HEK293 (cell line): ENCODE measurements around the gene RNF222.
A peak's percentile ranks its signal among the peaks of the same experiment; 100 is the strongest.
"Not testable (repeated sequence)": the region's sequence is repeated elsewhere in the genome, so short reads cannot be mapped to it uniquely, and the experiment has no call there.

Experiments used
- CTCF ChIA-PET: fragments of 350-600 bp; formaldehyde crosslinking; extraction: SDS; loops from one replicate; lab custom pipeline; 2021; ENCODE audit warnings: antibody characterized with exemption; lab: Yijun Ruan, JAX
- POLR2A ChIA-PET: fragments of 300-600 bp; formaldehyde crosslinking; extraction: SDS; loops from one replicate; lab custom pipeline; 2020; ENCODE audit warnings: antibody characterized with exemption, inconsistent platforms; lab: Yijun Ruan, JAX
- H3K27ac ChIP-seq: fragments of 200-500 bp; sonication (Bioruptor generic); 2 replicates; pipeline ENCODE4 v1.5.1; 2014; ENCODE audit warnings: low read depth, low read length, control low read depth, inconsistent platforms; ENCODE audit errors: extremely low read depth
- H3K36me3 ChIP-seq, 2 experiments: fragments of 200-500 bp in 1 of 2; sonication (Bioruptor generic) in 1 of 2; 1 replicate in 1 of 2; 2 replicates in 1 of 2; pipeline ENCODE4 v1.5.1; 2014 to 2017; ENCODE audit warnings: inconsistent platforms in 2 of 2, low read length in 2 of 2; ENCODE audit not compliant: control insufficient read depth in 2 of 2, insufficient read depth in 1 of 2
- H3K4me1 ChIP-seq: fragments of 200-500 bp; sonication (Bioruptor generic); 2 replicates; pipeline ENCODE4 v1.5.1; 2014; ENCODE audit warnings: mild to moderate bottlenecking, low read length, inconsistent platforms; ENCODE audit not compliant: control insufficient read depth, insufficient read depth
- H3K4me3 ChIP-seq: 2 replicates; pipeline ENCODE4 v1.5.1; 2011; ENCODE audit warnings: low read depth, mild to moderate bottlenecking, control low read depth, low read length, moderate library complexity
- H3K9me3 ChIP-seq: fragments of 200-500 bp; sonication (Bioruptor generic); 2 replicates; pipeline ENCODE4 v1.5.1; 2014; ENCODE audit warnings: low read depth, low read length, inconsistent platforms; ENCODE audit not compliant: control insufficient read depth, insufficient read depth
- BCL11B ChIP-seq: fragments of 450-650 bp; formaldehyde crosslinking; IDR thresholded peaks from 2 replicates; pipeline ENCODE4 v1.5.1; 2016; ENCODE audit warnings: low read depth, missing biosample characterization, missing genetic modification characterization
- GLI4 ChIP-seq: fragments of 450-650 bp; formaldehyde crosslinking; IDR thresholded peaks from 2 replicates; pipeline ENCODE4 v1.5.1; 2016; ENCODE audit warnings: missing biosample characterization, missing genetic modification characterization
- INSM2 ChIP-seq: fragments of 450-650 bp; formaldehyde crosslinking; IDR thresholded peaks from 2 replicates; pipeline ENCODE4 v1.5.1; 2016; ENCODE audit warnings: missing biosample characterization, missing genetic modification characterization
- RBAK ChIP-seq: fragments of 450-650 bp; formaldehyde crosslinking; IDR thresholded peaks from 2 replicates; pipeline ENCODE4 v1.5.1; 2016; ENCODE audit warnings: missing biosample characterization, missing genetic modification characterization
- YY2 ChIP-seq: fragments of 450-650 bp; formaldehyde crosslinking; IDR thresholded peaks from 2 replicates; pipeline ENCODE4 v1.5.1; 2016; ENCODE audit warnings: missing biosample characterization, missing genetic modification characterization
- ZEB2 ChIP-seq: fragments of 450-650 bp; formaldehyde crosslinking; IDR thresholded peaks from 2 replicates; pipeline ENCODE4 v1.5.1; 2016; ENCODE audit warnings: missing biosample characterization, missing genetic modification characterization
- ZNF132 ChIP-seq: fragments of 450-650 bp; formaldehyde crosslinking; IDR thresholded peaks from 2 replicates; pipeline ENCODE4 v1.5.1; 2017; ENCODE audit warnings: missing biosample characterization, missing genetic modification characterization, borderline replicate concordance
- ZNF146 ChIP-seq: fragments of 450-650 bp; formaldehyde crosslinking; IDR thresholded peaks from 2 replicates; pipeline ENCODE4 v1.5.1; 2016; ENCODE audit warnings: missing biosample characterization, missing genetic modification characterization
- ZNF155 ChIP-seq: fragments of 450-650 bp; formaldehyde crosslinking; IDR thresholded peaks from 2 replicates; pipeline ENCODE4 v1.5.1; 2016; ENCODE audit warnings: missing biosample characterization, missing genetic modification characterization
- ZNF223 ChIP-seq: fragments of 450-650 bp; formaldehyde crosslinking; IDR thresholded peaks from 2 replicates; pipeline ENCODE4 v1.5.1; 2016; ENCODE audit warnings: missing biosample characterization, missing genetic modification characterization
- ZNF280D ChIP-seq: fragments of 450-650 bp; formaldehyde crosslinking; IDR thresholded peaks from 2 replicates; pipeline ENCODE4 v1.5.1; 2016; ENCODE audit warnings: missing biosample characterization, missing genetic modification characterization
- ZNF366 ChIP-seq: fragments of 450-650 bp; formaldehyde crosslinking; conservative IDR thresholded peaks from 2 replicates; pipeline ENCODE4 v1.5.1; 2016; ENCODE audit warnings: missing biosample characterization, missing genetic modification characterization
- ZNF394 ChIP-seq: fragments of 450-650 bp; formaldehyde crosslinking; IDR thresholded peaks from 2 replicates; pipeline ENCODE4 v1.5.1; 2016; ENCODE audit warnings: missing biosample characterization, missing genetic modification characterization, mild to moderate bottlenecking, moderate library complexity, borderline replicate concordance
- ZNF416 ChIP-seq: fragments of 450-650 bp; formaldehyde crosslinking; IDR thresholded peaks from 2 replicates; pipeline ENCODE4 v1.5.1; 2016; ENCODE audit warnings: missing biosample characterization, missing genetic modification characterization
- ZNF449 ChIP-seq: fragments of 450-650 bp; formaldehyde crosslinking; IDR thresholded peaks from 2 replicates; pipeline ENCODE4 v1.5.1; 2017; ENCODE audit warnings: missing biosample characterization, mild to moderate bottlenecking, missing genetic modification characterization, moderate library complexity
- ZNF488 ChIP-seq: fragments of 450-650 bp; formaldehyde crosslinking; IDR thresholded peaks from 2 replicates; pipeline ENCODE4 v1.5.1; 2016; ENCODE audit warnings: missing biosample characterization, missing genetic modification characterization
- ZNF514 ChIP-seq: fragments of 450-650 bp; formaldehyde crosslinking; IDR thresholded peaks from 2 replicates; pipeline ENCODE4 v1.5.1; 2016; ENCODE audit warnings: missing biosample characterization, missing genetic modification characterization

The RNF222 gene

GRCh38 chr17:8376271-8377067 lies 21.2 kb downstream of the RNF222 start, which contains the start of gene KRABD2 (continued):
- peak; percentile 74 for TF ChIP-seq BCL11B (tag by site-specific recombination)
- TF ChIP-seq ZNF514 (tag by site-specific recombination), result no peak
- TF ChIP-seq ZNF132 (tag by site-specific recombination), result no peak
- TF ChIP-seq YY2 (tag by site-specific recombination), result no peak
- peak; percentile 78 for TF ChIP-seq ZEB2 (tag by site-specific recombination)
- no peak for TF ChIP-seq GLI4
- no peak for TF ChIP-seq ZNF280D (tag by site-specific recombination)
- TF ChIP-seq RBAK (tag by site-specific recombination), result no peak
- TF ChIP-seq ZNF488, result no peak
- TF ChIP-seq ZNF366 (tag by site-specific recombination), result peak; percentile 69; the same call in 1 of the 2 replicates
- TF ChIP-seq ZNF394 (tag by site-specific recombination), result 0 out of 2 replicates have a peak, but pooled peaks have one; percentile 36
- no peak for TF ChIP-seq ZNF155 (tag by site-specific recombination)
- no peak for TF ChIP-seq ZNF146 (tag by site-specific recombination)
- TF ChIP-seq ZNF449, result peak; percentile 39; the same call in 1 of the 2 replicates
- TF ChIP-seq ZNF416 (tag by site-specific recombination), result no peak

- TF ChIP-seq ZNF223 (tag by site-specific recombination) (peak; percentile 46; the same call in 1 of the 2 replicates), INSM2 (no peak)
- H3K9me3 ChIP-seq, result no peaks in the 10 kb centered on the region
- H3K27ac ChIP-seq, result peak overlapping the region; percentile 90
- ChIA-PET CTCF (interaction anchor here (0.7 to 2.9 kb wide), 11 partner anchors 9 to 370 kb away, joined by 3 to 9 read pairs (median 5); no protein-coding TSS in a partner anchor), POLR2A (interaction anchor here (0.6 to 2.6 kb wide), 15 partner anchors 8 to 221 kb away, joined by 3 to 13 read pairs (median 5); partner anchors contain the start of genes AURKB, CTC1, NDEL1 and PFAS)
- peak overlapping the region; percentile 69 for H3K4me3 ChIP-seq
- H3K36me3 ChIP-seq, result peaks cover 51% of the 10 kb centered on the region in 2 experiments
- peaks cover 11% of the 10 kb centered on the region; the same call in 1 of the 2 replicates for H3K4me1 ChIP-seq
Measured at GRCh38 chr17:8375738-8376259, 21.8 kb downstream of the RNF222 start.

- CTCF ChIA-PET, POLR2A ChIA-PET, H3K27ac ChIP-seq, H3K9me3 ChIP-seq, H3K4me1 ChIP-seq, H3K4me3 ChIP-seq: not testable (repeated sequence)
- H3K36me3 ChIP-seq, result peaks cover 44 to 50% of the 10 kb centered on the region in 2 experiments
Measured at GRCh38 chr17:8373856-8374255, 23.8 kb downstream of the RNF222 start.
